ENCODE data around the gene ICAM4.
"Not testable (repeated sequence)": the region's sequence is repeated elsewhere in the genome, so short reads cannot be mapped to it uniquely, and the experiment has no call there.

Gene ICAM4

GRCh38 chr19:10328558-10329429, 42.0 kb downstream of the ICAM4 start:
- DNase-seq (ENCODE audit: insufficient read length, low spot score) = no peak
- TF ChIP-seq POLR2A (IDR thresholded peaks at IDR 0.05; ENCODE audit: low read depth, low read length) = no peak
- FAIRE-seq = no peak

GRCh38 chr19:10329555-10329954, 42.8 kb downstream of the ICAM4 start:
- no peak for DNase-seq (ENCODE audit: insufficient read length, low spot score)
- no peak for FAIRE-seq
- TF ChIP-seq POLR2A (IDR thresholded peaks at IDR 0.05; ENCODE audit: low read depth, low read length) = no peak

GRCh38 chr19:10332158-10332964, 45.6 kb downstream of the ICAM4 start:
- DNase-seq (ENCODE audit: insufficient read length, low spot score) = no peak
- no peak for TF ChIP-seq POLR2A (IDR thresholded peaks at IDR 0.05; ENCODE audit: low read depth, low read length)

GRCh38 chr19:10332965-10333757, 46.4 kb downstream of the ICAM4 start, which contains the start of gene RAVER1:
RAVER1 (minus strand) TSS chr19:10333529; CDS start chr19:10333507, 22 bp downstream.
- TF ChIP-seq POLR2A (IDR thresholded peaks at IDR 0.05; ENCODE audit: low read depth, low read length) = peak; percentile 70
- FAIRE-seq (no peak), DNase-seq (ENCODE audit: insufficient read length, low spot score) (peak; percentile 91)

More at GRCh38 chr19:10332158-10332964, 45.6 kb downstream of the ICAM4 start:
- no peak for FAIRE-seq

GRCh38 chr19:10333758-10334587, 47.2 kb downstream of the ICAM4 start:
- TF ChIP-seq POLR2A (IDR thresholded peaks at IDR 0.05; ENCODE audit: low read depth, low read length) = no peak
- FAIRE-seq (no peak), DNase-seq (ENCODE audit: insufficient read length, low spot score) (no peak)

GRCh38 chr19:10334588-10335351, 48.0 kb downstream of the ICAM4 start:
- peak; percentile 56; the same call in 1 of the 2 replicates for TF ChIP-seq POLR2A (IDR thresholded peaks at IDR 0.05; ENCODE audit: low read depth, low read length)
- DNase-seq (ENCODE audit: insufficient read length, low spot score) = peak; percentile 94
- FAIRE-seq = no peak

GRCh38 chr19:10335352-10335985, 48.7 kb downstream of the ICAM4 start:
- no peak for DNase-seq (ENCODE audit: insufficient read length, low spot score)
- FAIRE-seq = no peak
- no peak for TF ChIP-seq POLR2A (IDR thresholded peaks at IDR 0.05; ENCODE audit: low read depth, low read length)

GRCh38 chr19:10336725-10337124, 50.0 kb downstream of the ICAM4 start:
- FAIRE-seq; DNase-seq (ENCODE audit: insufficient read length, low spot score): not testable (repeated sequence)
